ENCODE results near the gene RPUSD2.

DNA sequence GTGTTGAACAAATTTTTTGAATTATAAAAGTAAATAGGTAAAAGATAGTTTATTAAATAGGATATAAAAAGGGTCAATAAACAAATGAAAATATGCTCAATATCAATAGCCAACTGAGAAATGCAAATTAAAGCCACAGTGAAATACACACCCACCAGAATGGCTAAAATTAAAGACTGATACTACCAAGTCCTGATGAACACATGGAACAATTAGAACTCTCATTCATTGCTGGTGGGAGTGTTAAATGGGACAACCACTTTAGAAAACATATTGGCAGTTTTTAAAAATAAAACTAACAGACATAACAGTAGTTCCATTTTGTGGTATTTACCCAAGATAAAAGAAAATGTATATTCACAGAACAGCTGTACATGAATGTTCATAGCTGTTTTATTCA is 45.5 kb upstream of the RPUSD2 start:
- TF ChIP-seq, protein P1, sequence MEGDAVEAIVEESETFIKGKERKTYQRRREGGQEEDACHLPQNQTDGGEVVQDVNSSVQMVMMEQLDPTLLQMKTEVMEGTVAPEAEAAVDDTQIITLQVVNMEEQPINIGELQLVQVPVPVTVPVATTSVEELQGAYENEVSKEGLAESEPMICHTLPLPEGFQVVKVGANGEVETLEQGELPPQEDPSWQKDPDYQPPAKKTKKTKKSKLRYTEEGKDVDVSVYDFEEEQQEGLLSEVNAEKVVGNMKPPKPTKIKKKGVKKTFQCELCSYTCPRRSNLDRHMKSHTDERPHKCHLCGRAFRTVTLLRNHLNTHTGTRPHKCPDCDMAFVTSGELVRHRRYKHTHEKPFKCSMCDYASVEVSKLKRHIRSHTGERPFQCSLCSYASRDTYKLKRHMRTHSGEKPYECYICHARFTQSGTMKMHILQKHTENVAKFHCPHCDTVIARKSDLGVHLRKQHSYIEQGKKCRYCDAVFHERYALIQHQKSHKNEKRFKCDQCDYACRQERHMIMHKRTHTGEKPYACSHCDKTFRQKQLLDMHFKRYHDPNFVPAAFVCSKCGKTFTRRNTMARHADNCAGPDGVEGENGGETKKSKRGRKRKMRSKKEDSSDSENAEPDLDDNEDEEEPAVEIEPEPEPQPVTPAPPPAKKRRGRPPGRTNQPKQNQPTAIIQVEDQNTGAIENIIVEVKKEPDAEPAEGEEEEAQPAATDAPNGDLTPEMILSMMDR (IDR thresholded peaks at IDR 0.05): no peak
- TF ChIP-seq, protein P2, sequence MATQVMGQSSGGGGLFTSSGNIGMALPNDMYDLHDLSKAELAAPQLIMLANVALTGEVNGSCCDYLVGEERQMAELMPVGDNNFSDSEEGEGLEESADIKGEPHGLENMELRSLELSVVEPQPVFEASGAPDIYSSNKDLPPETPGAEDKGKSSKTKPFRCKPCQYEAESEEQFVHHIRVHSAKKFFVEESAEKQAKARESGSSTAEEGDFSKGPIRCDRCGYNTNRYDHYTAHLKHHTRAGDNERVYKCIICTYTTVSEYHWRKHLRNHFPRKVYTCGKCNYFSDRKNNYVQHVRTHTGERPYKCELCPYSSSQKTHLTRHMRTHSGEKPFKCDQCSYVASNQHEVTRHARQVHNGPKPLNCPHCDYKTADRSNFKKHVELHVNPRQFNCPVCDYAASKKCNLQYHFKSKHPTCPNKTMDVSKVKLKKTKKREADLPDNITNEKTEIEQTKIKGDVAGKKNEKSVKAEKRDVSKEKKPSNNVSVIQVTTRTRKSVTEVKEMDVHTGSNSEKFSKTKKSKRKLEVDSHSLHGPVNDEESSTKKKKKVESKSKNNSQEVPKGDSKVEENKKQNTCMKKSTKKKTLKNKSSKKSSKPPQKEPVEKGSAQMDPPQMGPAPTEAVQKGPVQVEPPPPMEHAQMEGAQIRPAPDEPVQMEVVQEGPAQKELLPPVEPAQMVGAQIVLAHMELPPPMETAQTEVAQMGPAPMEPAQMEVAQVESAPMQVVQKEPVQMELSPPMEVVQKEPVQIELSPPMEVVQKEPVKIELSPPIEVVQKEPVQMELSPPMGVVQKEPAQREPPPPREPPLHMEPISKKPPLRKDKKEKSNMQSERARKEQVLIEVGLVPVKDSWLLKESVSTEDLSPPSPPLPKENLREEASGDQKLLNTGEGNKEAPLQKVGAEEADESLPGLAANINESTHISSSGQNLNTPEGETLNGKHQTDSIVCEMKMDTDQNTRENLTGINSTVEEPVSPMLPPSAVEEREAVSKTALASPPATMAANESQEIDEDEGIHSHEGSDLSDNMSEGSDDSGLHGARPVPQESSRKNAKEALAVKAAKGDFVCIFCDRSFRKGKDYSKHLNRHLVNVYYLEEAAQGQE (IDR thresholded peaks at IDR 0.05; ENCODE audit: insufficient read depth in 1 of 2, low read depth in 2 of 2, low read length in 1 of 2): no peak
- no peak for TF ChIP-seq POLR2AphosphoS5 (IDR thresholded peaks at IDR 0.05; ENCODE audit: low read depth, low read length)
